Stimulated activated CD8-positive, alpha-beta memory T cell treated with anti-CD3 and anti-CD28 coated beads, Interleukin-12 subunit alpha, Interleukin-12 subunit beta, amount 100 ng/mL, for 1 hour (primary cell): ENCODE data around the gene TMEM130.

Experiments
- DNase-seq: peaks from one replicate; pipeline ENCODE4 v3.0.0-alpha.2; 2020; ENCODE audit warnings: low read depth

The TMEM130 gene

DNA sequence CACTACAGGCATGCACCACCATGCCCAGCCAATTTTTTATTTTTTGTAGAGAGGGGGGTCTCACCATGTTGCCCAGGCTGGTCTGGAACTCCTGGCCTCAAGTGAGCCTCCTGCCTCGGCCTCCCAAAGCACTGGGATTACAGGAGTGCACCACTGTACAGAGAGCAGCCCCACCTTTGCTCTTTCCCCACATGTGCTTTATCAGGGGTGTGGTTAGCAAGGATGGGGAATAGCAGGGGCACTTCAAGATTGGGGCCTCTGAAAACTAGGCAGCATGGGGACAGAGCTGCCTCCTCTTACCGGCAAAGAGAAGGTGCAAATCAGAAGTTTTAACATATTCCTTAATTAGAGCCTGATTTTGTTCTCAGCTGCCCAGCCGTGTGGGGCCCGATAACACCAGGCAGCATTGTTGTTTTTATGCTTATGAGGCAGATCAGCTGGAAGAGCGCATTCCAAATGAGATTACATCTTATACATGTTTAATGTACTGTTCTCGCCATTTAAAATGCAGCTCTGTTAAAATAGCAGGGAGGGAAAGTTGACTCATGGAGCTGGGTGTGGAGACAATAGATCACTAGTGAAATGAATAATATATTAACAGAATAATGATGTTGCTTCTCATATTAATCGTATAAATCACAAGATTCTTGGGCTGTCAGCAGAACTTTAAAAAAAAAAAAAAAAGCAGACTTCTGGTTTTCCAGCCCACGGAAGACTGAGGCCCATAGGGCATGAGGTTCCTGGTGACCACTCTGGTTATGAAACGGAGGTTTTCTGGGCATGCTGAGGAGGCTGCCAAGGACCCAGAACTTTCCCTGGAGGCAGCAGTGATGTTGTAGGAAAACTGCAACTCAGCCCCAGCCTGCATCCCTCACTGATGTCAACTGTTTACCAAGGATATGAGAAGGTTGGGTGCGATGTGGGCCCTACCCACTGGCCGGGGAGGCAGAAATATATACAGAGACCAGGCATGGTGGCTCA lies 62.5 kb downstream of the TMEM130 start:
- DNase-seq, result no peak

GRCh38 chr7:98805956-98806838 lies 63.6 kb downstream of the TMEM130 start:
- DNase-seq, result no peak

GRCh38 chr7:98802781-98803110 lies 67.1 kb downstream of the TMEM130 start:
- no peak for DNase-seq

DNA sequence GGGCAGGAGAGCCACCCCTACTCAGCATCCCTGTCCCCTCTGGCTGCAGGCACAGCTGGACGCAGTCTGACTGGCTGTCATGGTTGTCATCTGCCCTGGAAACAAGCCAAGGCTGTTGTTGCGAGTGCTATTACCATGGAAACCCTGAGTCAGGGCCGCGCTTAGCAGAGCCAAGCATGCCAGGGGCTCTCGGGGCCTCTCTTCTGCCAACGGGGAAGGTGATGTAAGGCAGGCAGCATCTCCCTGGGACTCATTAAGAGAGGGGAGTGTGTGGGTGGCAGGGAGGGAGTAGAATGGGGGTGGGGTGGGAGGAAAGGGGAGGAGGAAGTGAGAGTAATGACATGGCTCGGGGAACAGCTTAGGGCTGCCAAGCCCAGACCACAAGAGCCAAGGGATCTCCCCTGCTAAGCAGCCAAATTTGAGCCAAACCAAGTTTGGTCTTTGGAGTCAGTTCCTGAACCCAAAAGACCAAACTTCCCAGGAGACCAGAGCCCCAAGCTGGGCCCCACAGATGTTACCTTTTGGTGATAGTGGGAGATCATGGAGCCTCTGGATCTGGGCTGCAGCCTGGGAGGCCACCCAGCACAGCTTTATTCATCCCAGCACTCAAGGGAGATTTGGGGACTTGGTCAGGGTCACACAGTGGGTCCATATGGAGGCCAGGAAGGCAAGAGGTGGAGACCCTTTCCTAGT lies 67.6 kb downstream of the TMEM130 start:
- no peak for DNase-seq

GRCh38 chr7:98800996-98801395 lies 68.8 kb downstream of the TMEM130 start:
- DNase-seq, result no peak

DNA sequence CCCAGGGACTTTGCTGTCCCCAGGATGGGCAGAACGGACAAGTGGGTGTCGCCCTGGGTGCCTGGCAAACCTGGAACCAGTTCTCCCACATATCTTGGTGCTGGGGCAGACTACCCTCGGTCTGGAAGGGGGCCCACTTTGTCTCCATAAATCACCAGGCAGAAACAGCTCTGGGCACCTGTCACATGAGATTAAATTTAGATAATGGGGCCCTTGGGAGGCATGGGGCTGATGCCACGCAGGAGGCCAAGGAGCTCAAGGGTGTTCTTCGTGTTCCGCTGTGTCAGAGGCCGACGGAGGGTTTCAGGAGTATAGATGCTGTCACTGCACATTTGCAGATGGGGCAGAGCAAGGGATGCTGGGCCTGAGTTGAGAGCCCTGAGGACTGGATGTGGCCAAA lies 72.7 kb downstream of the TMEM130 start:
- no peak for DNase-seq
